ENCODE results near the gene ZNHIT3. TPM values are rescaled to one million over a fixed set of nuclear protein-coding genes. Genes with fewer than 3 reads are reported as not detected.

The ZNHIT3 gene
- total and polyA plus RNA-seq, 2 of the 13 experiments (the other 11 are each of a cell fraction or from before 2014, with no cell fraction given) = 66.6 to 77.4 TPM

DNA sequence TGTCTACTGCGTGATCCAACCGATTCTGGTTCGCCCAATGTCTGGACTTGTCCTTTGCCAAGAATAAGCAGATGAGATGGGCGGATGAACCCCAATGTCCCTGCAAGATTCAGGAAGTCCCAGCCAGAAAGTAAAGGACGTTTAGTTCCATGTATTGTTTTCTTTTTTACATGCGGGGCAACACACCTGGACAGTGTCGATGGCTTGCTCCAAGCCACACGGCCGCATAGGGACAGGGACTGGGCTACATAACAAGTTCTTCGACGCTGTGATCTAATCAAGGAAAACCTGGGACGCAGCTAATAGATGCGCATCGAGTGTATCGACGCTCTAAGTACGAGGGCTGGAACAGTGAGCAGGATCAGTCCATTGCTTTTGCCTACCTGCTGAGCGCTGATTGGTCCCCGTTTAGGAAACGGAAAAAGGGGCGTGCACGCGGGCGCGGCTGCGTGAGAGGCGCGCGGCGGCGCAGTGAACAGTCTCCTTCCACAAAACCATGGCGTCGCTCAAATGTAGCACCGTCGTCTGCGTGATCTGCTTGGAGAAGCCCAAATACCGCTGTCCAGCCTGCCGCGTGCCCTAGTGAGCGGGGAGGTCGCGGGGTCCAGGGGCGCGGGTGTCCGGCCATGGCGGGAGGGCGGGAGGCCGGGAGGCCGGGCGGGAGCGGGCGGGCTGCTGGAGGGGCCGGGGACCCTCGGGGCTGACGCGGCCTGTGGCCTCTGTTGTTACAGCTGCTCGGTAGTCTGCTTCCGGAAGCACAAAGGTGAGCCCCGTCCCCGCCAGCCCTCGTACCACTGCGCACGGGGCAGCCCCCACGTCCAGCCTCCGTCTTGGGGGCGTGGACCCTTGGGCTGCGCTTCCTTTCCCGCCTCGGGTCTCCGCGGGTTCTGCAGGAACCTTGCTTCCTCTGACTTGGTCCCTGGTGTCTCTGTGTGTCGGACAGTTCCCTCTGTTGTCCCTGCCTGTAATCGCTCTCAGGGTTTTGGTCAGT is at the start of gene ZNHIT3 (continued):
- TF ChIP-seq MBD4 (IDR thresholded peaks at IDR 0.05; ENCODE audit: borderline replicate concordance, low read length) (no peak), ISL2 (CRISPR knock-in tag; IDR thresholded peaks at IDR 0.05) (no peak), KLF6 (CRISPR knock-in tag; IDR thresholded peaks at IDR 0.05) (0 out of 2 replicates have a peak, but pooled peaks have one; percentile 59), ETV5 (CRISPR knock-in tag; IDR thresholded peaks at IDR 0.05; ENCODE audit: borderline replicate concordance) (peak; percentile 29), POLR2A (IDR thresholded peaks at IDR 0.05; ENCODE audit: insufficient read depth in 1 of 2, low read depth in 2 of 2, low read length in 2 of 2) (peak; percentile 87 to 92), MED13 (CRISPR knock-in tag; IDR thresholded peaks at IDR 0.05) (no peak), MXD4 (CRISPR knock-in tag; IDR thresholded peaks at IDR 0.05) (peak; percentile 87; the same call in 1 of the 2 replicates), KMT2A (CRISPR knock-in tag; IDR thresholded peaks at IDR 0.05) (peak; percentile 80; the same call in 1 of the 2 replicates), KLF15 (CRISPR knock-in tag; IDR thresholded peaks at IDR 0.05; ENCODE audit: borderline replicate concordance) (no peak), KDM3A (CRISPR knock-in tag; IDR thresholded peaks at IDR 0.05; ENCODE audit: low read depth) (no peak), KDM2A (CRISPR knock-in tag; IDR thresholded peaks at IDR 0.05; ENCODE audit: borderline replicate concordance, low read depth) (peak; percentile 78), ZNF709 (CRISPR knock-in tag; IDR thresholded peaks at IDR 0.05) (peak; percentile 78; the same call in 1 of the 2 replicates), SRY (CRISPR knock-in tag; IDR thresholded peaks at IDR 0.05) (0 out of 2 replicates have a peak, but pooled peaks have one; percentile 35), SP2 (CRISPR knock-in tag; IDR thresholded peaks at IDR 0.05) (peak; percentile 70), NFATC3 (CRISPR knock-in tag; IDR thresholded peaks at IDR 0.05) (no peak; the same call in none of the 2 replicates), SRSF1 (optimal IDR thresholded peaks at IDR 0.05; ENCODE audit: low read depth, low read length) (no peak), NR2F1 (CRISPR knock-in tag; IDR thresholded peaks at IDR 0.05) (no peak)
- TF ChIP-seq, protein P1, sequence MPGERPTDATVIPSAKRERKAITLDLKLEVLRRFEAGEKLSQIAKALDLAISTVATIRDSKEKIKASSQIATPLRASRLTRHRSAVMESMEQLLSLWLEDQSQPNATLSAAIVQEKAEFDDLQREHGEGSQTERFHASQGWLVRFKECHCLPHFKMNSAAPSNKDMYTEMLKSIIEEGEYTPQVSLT (CRISPR knock-in tag; IDR thresholded peaks at IDR 0.05; ENCODE audit: borderline replicate concordance, low read depth) = no peak
- TF ChIP-seq, protein P2, sequence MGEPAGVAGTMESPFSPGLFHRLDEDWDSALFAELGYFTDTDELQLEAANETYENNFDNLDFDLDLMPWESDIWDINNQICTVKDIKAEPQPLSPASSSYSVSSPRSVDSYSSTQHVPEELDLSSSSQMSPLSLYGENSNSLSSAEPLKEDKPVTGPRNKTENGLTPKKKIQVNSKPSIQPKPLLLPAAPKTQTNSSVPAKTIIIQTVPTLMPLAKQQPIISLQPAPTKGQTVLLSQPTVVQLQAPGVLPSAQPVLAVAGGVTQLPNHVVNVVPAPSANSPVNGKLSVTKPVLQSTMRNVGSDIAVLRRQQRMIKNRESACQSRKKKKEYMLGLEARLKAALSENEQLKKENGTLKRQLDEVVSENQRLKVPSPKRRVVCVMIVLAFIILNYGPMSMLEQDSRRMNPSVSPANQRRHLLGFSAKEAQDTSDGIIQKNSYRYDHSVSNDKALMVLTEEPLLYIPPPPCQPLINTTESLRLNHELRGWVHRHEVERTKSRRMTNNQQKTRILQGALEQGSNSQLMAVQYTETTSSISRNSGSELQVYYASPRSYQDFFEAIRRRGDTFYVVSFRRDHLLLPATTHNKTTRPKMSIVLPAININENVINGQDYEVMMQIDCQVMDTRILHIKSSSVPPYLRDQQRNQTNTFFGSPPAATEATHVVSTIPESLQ (CRISPR knock-in tag; conservative IDR thresholded peaks at IDR 0.05) = no peak
- TF ChIP-seq, protein P3, sequence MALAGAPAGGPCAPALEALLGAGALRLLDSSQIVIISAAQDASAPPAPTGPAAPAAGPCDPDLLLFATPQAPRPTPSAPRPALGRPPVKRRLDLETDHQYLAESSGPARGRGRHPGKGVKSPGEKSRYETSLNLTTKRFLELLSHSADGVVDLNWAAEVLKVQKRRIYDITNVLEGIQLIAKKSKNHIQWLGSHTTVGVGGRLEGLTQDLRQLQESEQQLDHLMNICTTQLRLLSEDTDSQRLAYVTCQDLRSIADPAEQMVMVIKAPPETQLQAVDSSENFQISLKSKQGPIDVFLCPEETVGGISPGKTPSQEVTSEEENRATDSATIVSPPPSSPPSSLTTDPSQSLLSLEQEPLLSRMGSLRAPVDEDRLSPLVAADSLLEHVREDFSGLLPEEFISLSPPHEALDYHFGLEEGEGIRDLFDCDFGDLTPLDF (CRISPR knock-in tag; IDR thresholded peaks at IDR 0.05) = no peak
- TF ChIP-seq, protein P4, sequence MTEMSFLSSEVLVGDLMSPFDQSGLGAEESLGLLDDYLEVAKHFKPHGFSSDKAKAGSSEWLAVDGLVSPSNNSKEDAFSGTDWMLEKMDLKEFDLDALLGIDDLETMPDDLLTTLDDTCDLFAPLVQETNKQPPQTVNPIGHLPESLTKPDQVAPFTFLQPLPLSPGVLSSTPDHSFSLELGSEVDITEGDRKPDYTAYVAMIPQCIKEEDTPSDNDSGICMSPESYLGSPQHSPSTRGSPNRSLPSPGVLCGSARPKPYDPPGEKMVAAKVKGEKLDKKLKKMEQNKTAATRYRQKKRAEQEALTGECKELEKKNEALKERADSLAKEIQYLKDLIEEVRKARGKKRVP (CRISPR knock-in tag; IDR thresholded peaks at IDR 0.05) = no peak
- TF ChIP-seq, protein P5, sequence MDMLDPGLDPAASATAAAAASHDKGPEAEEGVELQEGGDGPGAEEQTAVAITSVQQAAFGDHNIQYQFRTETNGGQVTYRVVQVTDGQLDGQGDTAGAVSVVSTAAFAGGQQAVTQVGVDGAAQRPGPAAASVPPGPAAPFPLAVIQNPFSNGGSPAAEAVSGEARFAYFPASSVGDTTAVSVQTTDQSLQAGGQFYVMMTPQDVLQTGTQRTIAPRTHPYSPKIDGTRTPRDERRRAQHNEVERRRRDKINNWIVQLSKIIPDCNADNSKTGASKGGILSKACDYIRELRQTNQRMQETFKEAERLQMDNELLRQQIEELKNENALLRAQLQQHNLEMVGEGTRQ (IDR thresholded peaks at IDR 0.05; ENCODE audit: low read depth, low read length) = no peak
- TF ChIP-seq, protein P5 (CRISPR knock-in tag; IDR thresholded peaks at IDR 0.05; ENCODE audit: borderline replicate concordance) = no peak
